PC-3 (cell line): ENCODE data around the gene SCUBE1. TPM values are rescaled to one million over a fixed set of nuclear protein-coding genes. Genes with fewer than 3 reads are reported as not detected.

ENCODE experiments used
- ATAC-seq: fragments of 200-7000 bp; cut with Tn5 transposase; 2 replicates; pipeline ENCODE4 v1.9.1; 2020; ENCODE audit warnings: mild to moderate bottlenecking, moderate library complexity
- BruUV-seq: library from RNA; stranded (reverse); fragments of 400-500 nt; replicated peaks from 2 replicates; lab custom pipeline; 2021; lab: Mats Ljungman, UMichigan
- CTCF ChIA-PET: fragments of 300-600 bp; sonication (Branson Sonifier 250); formaldehyde crosslinking; loops from one replicate; lab custom pipeline; 2022; ENCODE audit warnings: antibody characterized with exemption; lab: Charles Lee
- POLR2A ChIA-PET: fragments of 300-600 bp; sonication (Branson Sonifier 250); formaldehyde crosslinking; loops from one replicate; lab custom pipeline; 2022; ENCODE audit warnings: antibody characterized with exemption; ENCODE audit not compliant: unreplicated experiment; lab: Charles Lee
- DNase-seq: peaks from one replicate; pipeline ENCODE4 v3.0.0-alpha.2; 2015
- H2AFZ ChIP-seq: fragments of 300-600 bp; sonication (generic); 2 replicates; pipeline ENCODE4 v1.6.0; 2016; ENCODE audit warnings: antibody characterized with exemption, low read length
- H3F3A ChIP-seq: fragments of 300-600 bp; sonication (generic); one replicate; pipeline ENCODE4 v1.6.0; 2017; ENCODE audit warnings: antibody characterized with exemption, low read length, control low read depth, mild to moderate bottlenecking; ENCODE audit not compliant: unreplicated experiment
- H3K27ac ChIP-seq: fragments of 300-600 bp; sonication (generic); 2 replicates; pipeline ENCODE4 v1.5.1; 2016; ENCODE audit warnings: mild to moderate bottlenecking, low read length
- H3K27me3 ChIP-seq: fragments of 300-600 bp; sonication (generic); 2 replicates; pipeline ENCODE4 v1.6.1; 2016; ENCODE audit warnings: low read length, mixed read lengths
- H3K36me3 ChIP-seq: fragments of 300-600 bp; sonication (generic); 2 replicates; pipeline ENCODE4 v1.6.1; 2016; ENCODE audit warnings: low read depth, mixed run types, low read length, mixed read lengths
- H3K4me1 ChIP-seq: fragments of 300-600 bp; sonication (generic); 2 replicates; pipeline ENCODE4 v1.5.1; 2016; ENCODE audit warnings: low read length; ENCODE audit not compliant: insufficient read depth
- H3K4me2 ChIP-seq: fragments of 300-600 bp; sonication (generic); 2 replicates; pipeline ENCODE4 v1.6.0; 2016; ENCODE audit warnings: low read length
- H3K4me3 ChIP-seq: fragments of 300-600 bp; sonication (generic); 2 replicates; pipeline ENCODE4 v1.5.1; 2016; ENCODE audit warnings: mild to moderate bottlenecking, low read length, mixed read lengths
- H3K79me2 ChIP-seq: fragments of 300-600 bp; sonication (generic); 2 replicates; pipeline ENCODE4 v1.6.1; 2017; ENCODE audit warnings: low read length, mixed read lengths
- H3K9ac ChIP-seq: fragments of 300-600 bp; sonication (generic); 2 replicates; pipeline ENCODE4 v1.6.0; 2016; ENCODE audit warnings: mild to moderate bottlenecking, low read length
- H3K9me2 ChIP-seq: fragments of 300-600 bp; sonication (generic); replicated peaks from 2 replicates; pipeline ENCODE4 v1.6.1; 2016; ENCODE audit warnings: mixed run types, low read length, mixed read lengths
- H3K9me3 ChIP-seq: fragments of 300-600 bp; sonication (generic); 2 replicates; pipeline ENCODE4 v1.6.1; 2016; ENCODE audit warnings: low read length, mixed read lengths
- H4K20me1 ChIP-seq: fragments of 300-600 bp; sonication (generic); 2 replicates; pipeline ENCODE4 v1.6.1; 2016; ENCODE audit warnings: low read length, mixed read lengths
- CTCF ChIP-seq: fragments of 300-600 bp; sonication (generic); conservative IDR thresholded peaks from 2 replicates; pipeline ENCODE4 v1.5.1; 2017; ENCODE audit warnings: antibody characterized with exemption, low read depth, mild to moderate bottlenecking, low read length
- EZH2 ChIP-seq: fragments of 300-600 bp; sonication (generic); IDR thresholded peaks from one replicate; pipeline ENCODE4 v1.6.1; 2017; ENCODE audit warnings: antibody characterized with exemption, mild to moderate bottlenecking, low read length; ENCODE audit not compliant: unreplicated experiment
- EZH2phosphoT487 ChIP-seq: fragments of 300-600 bp; sonication (generic); IDR thresholded peaks from 2 replicates; pipeline ENCODE4 v1.6.1; 2018; ENCODE audit warnings: mild to moderate bottlenecking, antibody characterized with exemption, low read length, borderline replicate concordance
- intact Hi-C: fragments of 100-400 bp; cut with micrococcal nuclease; formaldehyde crosslinking; loops from 2 replicates; pipeline ENCODE4 v1.9.0; 2023
- total RNA-seq: library from RNA; depleted of rRNA; stranded (reverse); fragments of >200 nt; gene quantifications from 2 replicates; pipeline ENCODE4 v1.2.3, GENCODE V29; 2014

Gene SCUBE1
- total RNA-seq, 1 experiment from 2014 or later = not detected

GRCh38 chr22:43167001-43167589 lies 176.1 kb downstream of the SCUBE1 start:
- intact Hi-C loops = no loop called here
- no peaks in the 10 kb centered on the region for H3K9me3 ChIP-seq
- no peaks in the 10 kb centered on the region for H3K9me2 ChIP-seq
- no peak overlapping the region for H3K4me3 ChIP-seq
- TF ChIP-seq EZH2 (no peak), EZH2phosphoT487 (no peak), CTCF (no peak)
- H3K9ac ChIP-seq = no peak overlapping the region
- no peaks in the 10 kb centered on the region for H3K79me2 ChIP-seq
- no peaks in the 10 kb centered on the region for H3K36me3 ChIP-seq
- H2AFZ ChIP-seq = no peak overlapping the region
- ChIA-PET CTCF (no interaction called here), POLR2A (no interaction called here)
- BruUV-seq = no TSS peak
- H3K4me2 ChIP-seq = no peak overlapping the region
- no peaks in the 10 kb centered on the region for H3F3A ChIP-seq
- H4K20me1 ChIP-seq = no peaks in the 10 kb centered on the region
- H3K27me3 ChIP-seq = no peaks in the 10 kb centered on the region
- no peak overlapping the region for H3K27ac ChIP-seq
- no peak for ATAC-seq
- no peak for DNase-seq
- no peaks in the 10 kb centered on the region for H3K4me1 ChIP-seq

DNA sequence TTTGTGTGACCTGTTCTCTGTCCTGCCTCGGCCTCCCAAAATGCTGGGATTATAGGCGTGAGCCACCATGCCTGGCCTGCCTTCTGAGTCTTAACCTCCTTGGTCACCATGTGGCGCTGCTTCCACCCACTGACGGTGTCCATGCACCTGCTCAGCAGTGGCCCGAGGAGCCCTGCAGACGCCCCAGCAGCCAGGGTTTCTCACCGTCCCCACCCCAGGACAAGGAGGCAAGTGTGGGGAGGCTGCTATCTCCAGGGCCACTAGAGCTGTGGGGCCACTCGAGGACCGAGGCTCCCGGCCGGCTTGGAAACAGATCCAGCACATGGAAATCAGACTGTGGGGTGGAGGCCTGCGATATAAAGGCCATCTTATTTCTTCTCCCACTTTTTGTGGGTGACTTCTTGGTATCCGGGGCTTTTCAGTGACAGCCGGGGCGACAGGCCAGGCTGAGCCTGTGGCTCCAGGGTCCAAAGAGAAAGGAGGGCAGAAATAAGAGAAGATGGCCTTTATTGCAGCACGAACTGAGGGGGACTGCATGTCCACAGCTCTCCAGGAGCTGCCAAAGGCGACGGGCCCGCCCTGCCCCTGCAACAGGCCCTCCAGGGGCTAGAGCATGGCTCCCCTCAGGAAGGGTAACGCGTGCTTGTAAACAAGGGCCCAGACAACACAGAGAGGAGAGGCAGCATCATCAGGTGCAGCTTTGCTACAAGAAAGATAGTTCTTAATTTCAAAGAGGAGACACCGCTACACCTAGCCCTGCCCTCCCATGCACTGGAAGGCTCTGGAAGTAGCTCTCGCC lies 176.8 kb downstream of the SCUBE1 start:
- Histone ChIP-seq H3K4me2 (no peak overlapping the region), H3K36me3 (no peaks in the 10 kb centered on the region), H4K20me1 (no peaks in the 10 kb centered on the region), H3F3A (no peaks in the 10 kb centered on the region), H3K79me2 (no peaks in the 10 kb centered on the region), H3K4me1 (no peaks in the 10 kb centered on the region), H2AFZ (no peak overlapping the region), H3K27ac (no peak overlapping the region), H3K9me3 (no peaks in the 10 kb centered on the region), H3K9me2 (no peaks in the 10 kb centered on the region), H3K9ac (no peak overlapping the region), H3K4me3 (no peak overlapping the region), H3K27me3 (no peaks in the 10 kb centered on the region)
- TF ChIP-seq CTCF (no peak), EZH2phosphoT487 (no peak)
- ATAC-seq = no peak
- no TSS peak for BruUV-seq
- intact Hi-C loops = no loop called here
- DNase-seq = no peak
- CTCF ChIA-PET = no interaction called here
- POLR2A ChIA-PET = interaction anchor here (0.6 kb wide), 1 partner anchor 58 kb away, joined by 12 read pairs; no protein-coding TSS in a partner anchor

- no peak overlapping the region for H3K9ac ChIP-seq
- H3K9me3 ChIP-seq = no peaks in the 10 kb centered on the region
- BruUV-seq = TSS peak; percentile 13
- no peak overlapping the region for H3K4me3 ChIP-seq
- H3K27ac ChIP-seq = no peak overlapping the region
- POLR2A ChIA-PET = no interaction called here
- H3F3A ChIP-seq = no peaks in the 10 kb centered on the region
- H4K20me1 ChIP-seq = no peaks in the 10 kb centered on the region
- no peaks in the 10 kb centered on the region for H3K4me1 ChIP-seq
- intact Hi-C loops = no loop called here
- no peaks in the 10 kb centered on the region; the same call in 1 of the 2 replicates for H3K36me3 ChIP-seq
- no peak overlapping the region for H3K4me2 ChIP-seq
- no peak for TF ChIP-seq EZH2phosphoT487
- TF ChIP-seq EZH2 = no peak
- TF ChIP-seq CTCF = no peak
- no peaks in the 10 kb centered on the region for H3K9me2 ChIP-seq
- no peaks in the 10 kb centered on the region for H3K27me3 ChIP-seq
- ATAC-seq (no peak), DNase-seq (no peak)
- H3K79me2 ChIP-seq = no peaks in the 10 kb centered on the region
- CTCF ChIA-PET = no interaction called here
- no peak overlapping the region for H2AFZ ChIP-seq
These were observed 178.5 kb downstream of the SCUBE1 start for GRCh38 chr22:43164636-43165035.
